Measurements from ENCODE around the gene PRDM7.

- TF ChIP-seq EP300 (IDR thresholded peaks at IDR 0.05): no peak
- TF ChIP-seq CTCF (IDR thresholded peaks at IDR 0.05): no peak
Measured at GRCh38 chr16:90046122-90046970, 30.8 kb downstream of the PRDM7 start.

All from gastroesophageal sphincter (tissue), 3 donors.